GM18511 (cell line): ENCODE results near the gene NUDT2.

Experiments used
- ATAC-seq: cut with Tn5 transposase; IDR thresholded peaks from one replicate; pipeline ENCODE4 v1.9.1; 2021; ENCODE audit warnings: mild to moderate bottlenecking, moderate library complexity; ENCODE audit not compliant: unreplicated experiment

NUDT2 gene

GRCh38 chr9:34370335-34370969 is 41.1 kb downstream of the NUDT2 start:
- ATAC-seq, result no peak

- ATAC-seq, result no peak
These were observed 41.9 kb downstream of the NUDT2 start for GRCh38 chr9:34370970-34371880.

- ATAC-seq, result no peak
These were observed 42.6 kb downstream of the NUDT2 start for GRCh38 chr9:34371886-34372466.

GRCh38 chr9:34372467-34373011 is 43.2 kb downstream of the NUDT2 start:
- no peak for ATAC-seq

GRCh38 chr9:34373749-34374148 is 44.4 kb downstream of the NUDT2 start:
- no peak for ATAC-seq

- no peak for ATAC-seq
These were observed 45.0 kb downstream of the NUDT2 start for GRCh38 chr9:34374339-34374738.

- no peak for ATAC-seq
These were observed 45.7 kb downstream of the NUDT2 start for GRCh38 chr9:34374905-34375552.

DNA sequence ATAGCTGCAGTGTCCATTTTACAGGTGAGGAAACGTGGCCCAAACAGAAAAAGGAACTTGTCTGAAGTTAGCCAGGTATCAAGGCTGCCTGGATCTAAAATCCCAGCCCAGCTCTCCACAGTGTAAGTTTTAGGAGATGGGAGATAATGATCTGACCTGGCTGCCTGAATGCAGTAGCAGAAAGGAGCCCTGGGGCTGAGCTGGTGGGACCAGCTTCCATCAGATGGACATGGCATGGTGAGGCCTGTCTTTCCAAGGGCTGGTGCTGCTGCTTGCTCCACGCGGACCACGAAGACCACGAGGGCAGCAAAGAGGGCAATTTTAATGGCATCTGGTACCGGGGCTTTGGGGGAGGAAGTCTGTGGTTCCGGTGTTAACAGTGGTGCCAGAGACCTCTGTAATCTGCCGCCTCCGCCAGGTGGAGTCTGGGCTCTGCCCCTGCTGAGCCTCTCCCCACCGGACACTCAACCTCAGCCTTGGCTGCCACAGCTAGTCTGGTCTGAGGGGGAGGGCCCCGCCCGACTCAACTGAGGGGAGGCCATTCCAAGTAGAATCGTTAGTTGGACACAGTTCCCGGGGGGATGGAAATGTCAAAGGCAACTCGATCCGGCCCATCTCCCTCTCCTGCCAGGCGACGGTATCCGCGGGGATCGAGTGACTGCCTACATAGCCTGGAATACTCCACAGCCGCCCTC is 46.7 kb downstream of the NUDT2 start:
- ATAC-seq, result peak; percentile 38

DNA sequence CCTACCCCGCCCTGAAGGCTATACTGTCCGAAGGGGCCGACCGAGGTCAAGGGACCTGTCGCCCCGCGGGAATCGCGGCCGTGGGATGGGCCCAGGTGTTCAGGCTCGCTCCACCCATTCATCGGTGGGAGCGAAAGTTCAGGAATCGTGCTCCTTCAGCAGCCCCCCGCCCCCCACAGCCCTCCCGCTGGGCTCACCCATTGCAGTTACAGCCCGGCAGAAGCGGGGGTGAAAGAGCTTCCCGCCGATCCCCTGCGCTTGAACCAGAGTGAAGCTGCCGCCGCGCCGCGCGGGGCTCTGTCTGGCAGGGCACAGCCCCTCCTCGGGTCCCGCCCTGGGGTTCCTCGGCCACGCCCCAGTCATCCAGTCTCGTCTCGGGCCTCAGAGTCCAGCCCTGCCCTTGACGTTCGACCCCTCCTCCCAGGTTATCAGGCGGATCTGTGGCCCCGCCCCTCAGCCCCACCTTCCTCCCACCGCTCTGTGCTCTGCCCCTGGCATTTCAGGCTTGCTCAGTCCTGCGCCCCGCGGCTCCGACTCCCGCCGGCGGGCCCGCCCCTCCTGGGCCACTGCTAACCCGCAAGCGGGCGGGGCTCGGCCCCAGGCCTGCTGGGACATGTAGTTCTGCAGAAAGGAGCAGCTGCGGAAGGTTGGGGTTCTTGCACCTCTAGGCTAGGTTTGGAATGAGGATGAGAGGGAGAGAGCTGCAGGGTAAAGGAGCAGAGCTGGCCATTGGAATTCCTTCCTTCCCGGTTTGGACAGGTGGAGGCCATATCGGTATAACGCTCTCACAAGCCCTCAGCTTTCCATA is 47.4 kb downstream of the NUDT2 start, which contains the start of gene MYORG:
Gene MYORG (minus strand): TSS at position 303 of the 808 bp plus-strand sequence. CDS start 3,955 bp downstream, outside the sequence.
- peak; percentile 87 for ATAC-seq

DNA sequence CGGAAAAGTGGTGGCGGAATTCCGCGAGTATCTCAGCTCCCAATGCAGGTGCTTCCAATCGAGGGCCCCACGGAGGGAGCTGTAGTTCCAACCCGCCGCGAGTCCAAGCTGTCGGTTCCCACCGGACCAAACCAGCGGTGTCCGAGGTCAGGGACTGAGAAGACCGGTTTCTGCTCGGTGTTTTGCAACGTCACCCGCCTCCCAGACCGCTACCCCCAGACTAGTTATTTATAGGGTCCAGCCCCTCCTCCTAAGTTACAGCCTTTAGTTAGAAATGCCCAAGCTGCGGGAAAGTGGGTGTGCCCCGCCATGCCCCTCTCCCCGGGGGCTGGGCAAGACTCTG is 48.0 kb downstream of the NUDT2 start:
- ATAC-seq, result no peak

GRCh38 chr9:34378376-34379060 is 49.1 kb downstream of the NUDT2 start:
- no peak for ATAC-seq

- ATAC-seq, result peak; percentile 23
These were observed 50.1 kb downstream of the NUDT2 start for GRCh38 chr9:34379334-34380033.

- ATAC-seq, result no peak
These were observed 50.7 kb downstream of the NUDT2 start for GRCh38 chr9:34380034-34380510.

GRCh38 chr9:34380511-34381315 is 51.3 kb downstream of the NUDT2 start:
- peak; percentile 38 for ATAC-seq

DNA sequence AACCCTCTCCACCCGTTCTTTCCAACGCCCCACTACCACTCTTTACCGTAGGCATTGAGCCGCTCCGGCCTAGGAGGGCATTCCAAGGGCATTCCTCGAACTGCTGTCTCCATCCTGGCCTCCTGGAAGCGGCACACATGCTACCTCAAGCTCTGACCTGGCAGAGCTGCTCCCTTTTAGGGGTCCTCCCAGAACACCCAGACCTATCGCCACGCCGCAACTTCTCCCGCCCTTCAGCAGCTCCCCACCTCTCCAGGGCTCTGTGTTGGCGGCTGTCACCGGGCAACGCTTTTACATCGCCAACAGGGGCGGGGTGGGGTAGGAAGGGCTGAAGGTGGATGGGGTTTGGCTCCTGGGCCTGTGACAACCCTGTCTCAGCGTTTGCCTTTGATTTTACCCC is 52.0 kb downstream of the NUDT2 start:
- no peak for ATAC-seq

GRCh38 chr9:34382054-34382453 is 52.7 kb downstream of the NUDT2 start:
- ATAC-seq, result no peak

- no peak for ATAC-seq
These were observed 53.5 kb downstream of the NUDT2 start for GRCh38 chr9:34382879-34383278.
